SK-N-SH treated with all-trans-retinoic acid at 6 μM for 48 hours (cell line): ENCODE data around the gene MRPL42.

Experiments
- ARNTL ChIP-seq: fragments of 450-650 bp; formaldehyde crosslinking; IDR thresholded peaks from 2 replicates; pipeline ENCODE4 v1.5.0; 2020; ENCODE audit warnings: low read depth, mild to moderate bottlenecking, moderate library complexity, borderline replicate concordance
- OSR1 ChIP-seq: fragments of 250-450 bp; sonication (Bioruptor Pico); IDR thresholded peaks from 2 replicates; pipeline ENCODE4 v1.8.0; 2022; ENCODE audit warnings: moderate library complexity, mild to moderate bottlenecking, inconsistent platforms
- PPARA ChIP-seq: fragments of 250-450 bp; sonication (Bioruptor Pico); IDR thresholded peaks from 2 replicates; pipeline ENCODE4 v1.5.0; 2020; ENCODE audit warnings: mild to moderate bottlenecking, borderline replicate concordance
- ZC3H10 ChIP-seq: fragments of 250-450 bp; sonication (Bioruptor Pico); IDR thresholded peaks from 2 replicates; pipeline ENCODE4 v1.5.1; 2021; ENCODE audit warnings: mild to moderate bottlenecking, moderate library complexity
- ZFP3 ChIP-seq: fragments of 250-450 bp; sonication (Bioruptor Pico); IDR thresholded peaks from 2 replicates; pipeline ENCODE4 v1.5.0; 2020; ENCODE audit warnings: mild to moderate bottlenecking, moderate library complexity
- ZNF565 ChIP-seq: fragments of 450-650 bp; formaldehyde crosslinking; conservative IDR thresholded peaks from 2 replicates; pipeline ENCODE4 v1.5.0; 2020; ENCODE audit warnings: low read depth, mild to moderate bottlenecking, moderate library complexity
- ZNF70 ChIP-seq: fragments of 450-650 bp; formaldehyde crosslinking; IDR thresholded peaks from 2 replicates; pipeline ENCODE4 v1.5.0; 2020; ENCODE audit warnings: mild to moderate bottlenecking, moderate library complexity
- ZNF8 ChIP-seq: fragments of 450-650 bp; formaldehyde crosslinking; IDR thresholded peaks from 2 replicates; pipeline ENCODE4 v1.5.0; 2020; ENCODE audit warnings: mild to moderate bottlenecking, moderate library complexity
- TF ChIP-seq, protein P1 (sequence below): fragments of 250-450 bp; sonication (Bioruptor Pico); IDR thresholded peaks from 2 replicates; pipeline ENCODE4 v1.5.1; 2020; ENCODE audit warnings: low read depth, mild to moderate bottlenecking, moderate library complexity
- TF ChIP-seq, protein P2 (sequence below): fragments of 250-450 bp; sonication (Bioruptor Pico); IDR thresholded peaks from 2 replicates; pipeline ENCODE4 v1.5.1; 2021; ENCODE audit warnings: mild to moderate bottlenecking, moderate library complexity

DNA sequence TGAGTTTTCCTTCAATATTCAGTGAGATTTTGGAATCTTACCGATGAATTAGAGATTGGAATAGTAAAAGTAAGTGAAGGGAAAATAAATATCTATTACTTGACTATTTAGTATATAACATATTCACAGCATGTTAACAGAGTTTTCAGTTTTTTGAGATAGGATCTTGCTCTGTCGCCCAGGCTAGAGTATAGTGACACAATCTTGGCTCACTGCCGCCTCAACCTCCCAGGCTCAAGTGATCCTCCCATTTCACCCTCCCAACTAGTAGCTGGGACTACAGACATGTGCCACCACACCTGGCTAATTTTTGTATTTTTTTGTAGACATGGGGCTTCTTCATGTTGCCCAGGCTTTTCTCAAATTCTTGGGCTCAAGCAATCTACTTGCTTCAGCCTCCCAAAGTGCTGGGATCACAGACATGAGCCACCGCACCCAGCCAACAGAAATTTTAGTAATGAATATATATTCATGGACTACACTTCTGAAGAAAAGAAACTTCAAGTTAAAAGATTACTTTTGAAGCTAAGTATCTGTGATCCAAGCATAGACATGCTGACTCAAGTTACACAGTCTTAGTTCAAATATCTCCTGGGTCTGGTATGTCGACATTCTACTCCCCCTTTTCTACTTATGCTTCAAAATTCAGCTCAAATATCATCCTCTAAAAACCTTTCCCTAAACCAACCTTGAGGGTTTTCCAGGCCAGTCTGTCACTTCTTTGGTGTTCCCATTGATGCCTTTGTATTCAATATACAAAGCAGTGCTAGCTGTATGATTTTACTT lies 39.3 kb upstream of the MRPL42 start:
- TF ChIP-seq OSR1 (CRISPR knock-in tag) (no peak), ZFP3 (CRISPR knock-in tag) (no peak), ZC3H10 (CRISPR knock-in tag) (no peak), ZNF565 (CRISPR knock-in tag) (no peak), ARNTL (no peak), ZNF70 (no peak), ZNF8 (CRISPR knock-in tag) (no peak), PPARA (no peak)
- TF ChIP-seq, protein P1, sequence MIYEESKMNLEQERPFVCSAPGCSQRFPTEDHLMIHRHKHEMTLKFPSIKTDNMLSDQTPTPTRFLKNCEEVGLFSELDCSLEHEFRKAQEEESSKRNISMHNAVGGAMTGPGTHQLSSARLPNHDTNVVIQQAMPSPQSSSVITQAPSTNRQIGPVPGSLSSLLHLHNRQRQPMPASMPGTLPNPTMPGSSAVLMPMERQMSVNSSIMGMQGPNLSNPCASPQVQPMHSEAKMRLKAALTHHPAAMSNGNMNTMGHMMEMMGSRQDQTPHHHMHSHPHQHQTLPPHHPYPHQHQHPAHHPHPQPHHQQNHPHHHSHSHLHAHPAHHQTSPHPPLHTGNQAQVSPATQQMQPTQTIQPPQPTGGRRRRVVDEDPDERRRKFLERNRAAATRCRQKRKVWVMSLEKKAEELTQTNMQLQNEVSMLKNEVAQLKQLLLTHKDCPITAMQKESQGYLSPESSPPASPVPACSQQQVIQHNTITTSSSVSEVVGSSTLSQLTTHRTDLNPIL: no peak
- TF ChIP-seq, protein P2, sequence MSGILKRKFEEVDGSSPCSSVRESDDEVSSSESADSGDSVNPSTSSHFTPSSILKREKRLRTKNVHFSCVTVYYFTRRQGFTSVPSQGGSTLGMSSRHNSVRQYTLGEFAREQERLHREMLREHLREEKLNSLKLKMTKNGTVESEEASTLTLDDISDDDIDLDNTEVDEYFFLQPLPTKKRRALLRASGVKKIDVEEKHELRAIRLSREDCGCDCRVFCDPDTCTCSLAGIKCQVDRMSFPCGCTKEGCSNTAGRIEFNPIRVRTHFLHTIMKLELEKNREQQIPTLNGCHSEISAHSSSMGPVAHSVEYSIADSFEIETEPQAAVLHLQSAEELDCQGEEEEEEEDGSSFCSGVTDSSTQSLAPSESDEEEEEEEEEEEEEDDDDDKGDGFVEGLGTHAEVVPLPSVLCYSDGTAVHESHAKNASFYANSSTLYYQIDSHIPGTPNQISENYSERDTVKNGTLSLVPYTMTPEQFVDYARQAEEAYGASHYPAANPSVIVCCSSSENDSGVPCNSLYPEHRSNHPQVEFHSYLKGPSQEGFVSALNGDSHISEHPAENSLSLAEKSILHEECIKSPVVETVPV: no peak
